ENCODE measurements around the gene ERBB2.
"Not testable (repeated sequence)": the region's sequence is repeated elsewhere in the genome, so short reads cannot be mapped to it uniquely, and the experiment has no call there.

The ERBB2 gene

GRCh38 chr17:39717660-39718059 is 17.8 kb downstream of the ERBB2 start:
- peaks cover 7% of the 10 kb centered on the region; the same call in 1 of the 2 replicates for H3K27me3 ChIP-seq
- DNase-seq: no peak
- no peak overlapping the region for H3K4me3 ChIP-seq (ENCODE audit: low read depth, low read length)
- H3K4me1 ChIP-seq: no peaks in the 10 kb centered on the region
- no peaks in the 10 kb centered on the region for H3K9me3 ChIP-seq
- no peak for TF ChIP-seq CTCF (IDR thresholded peaks at IDR 0.05; ENCODE audit: low read depth, low read length)
- H3K36me3 ChIP-seq: no peaks in the 10 kb centered on the region

GRCh38 chr17:39719563-39720355 is 19.9 kb downstream of the ERBB2 start:
- H3K27me3 ChIP-seq: 0 out of 2 replicates have a peak, but pooled peaks cover 7% of the 10 kb centered on the region
- no peaks in the 10 kb centered on the region for H3K36me3 ChIP-seq
- no peak for TF ChIP-seq CTCF (IDR thresholded peaks at IDR 0.05; ENCODE audit: low read depth, low read length)
- DNase-seq: no peak
- no peaks in the 10 kb centered on the region for H3K9me3 ChIP-seq
- no peak overlapping the region for H3K4me3 ChIP-seq (ENCODE audit: low read depth, low read length)
- H3K4me1 ChIP-seq: no peaks in the 10 kb centered on the region

GRCh38 chr17:39722104-39722503 is 22.2 kb downstream of the ERBB2 start:
- Histone ChIP-seq H3K4me1 (no peaks in the 10 kb centered on the region), H3K4me3 (ENCODE audit: low read depth, low read length) (no peak overlapping the region), H3K9me3 (no peaks in the 10 kb centered on the region), H3K36me3 (no peaks in the 10 kb centered on the region), H3K27me3 (0 out of 2 replicates have a peak, but pooled peaks cover 3% of the 10 kb centered on the region)
- TF ChIP-seq CTCF (IDR thresholded peaks at IDR 0.05; ENCODE audit: low read depth, low read length): no peak
- DNase-seq: no peak

- Histone ChIP-seq H3K4me3 (ENCODE audit: low read depth, low read length) (no peak overlapping the region), H3K9me3 (no peaks in the 10 kb centered on the region), H3K36me3 (no peaks in the 10 kb centered on the region), H3K27me3 (no peaks in the 10 kb centered on the region), H3K4me1 (no peaks in the 10 kb centered on the region)
- no peak for TF ChIP-seq CTCF (IDR thresholded peaks at IDR 0.05; ENCODE audit: low read depth, low read length)
- DNase-seq: no peak
Measured at GRCh38 chr17:39722965-39723848, 23.3 kb downstream of the ERBB2 start.

- Histone ChIP-seq H3K36me3 (no peaks in the 10 kb centered on the region), H3K9me3 (no peaks in the 10 kb centered on the region)
- no peak for TF ChIP-seq CTCF (IDR thresholded peaks at IDR 0.05; ENCODE audit: low read depth, low read length)
Measured at GRCh38 chr17:39724731-39725130, 24.9 kb downstream of the ERBB2 start.

GRCh38 chr17:39725923-39726322 is 26.1 kb downstream of the ERBB2 start:
- H3K9me3 ChIP-seq; H3K4me3 ChIP-seq (ENCODE audit: low read depth, low read length); H3K4me1 ChIP-seq; DNase-seq; H3K36me3 ChIP-seq; H3K27me3 ChIP-seq: not testable (repeated sequence)

More at GRCh38 chr17:39724731-39725130, 24.9 kb downstream of the ERBB2 start:
- Histone ChIP-seq H3K4me3 (ENCODE audit: low read depth, low read length) (no peak overlapping the region), H3K4me1 (no peaks in the 10 kb centered on the region), H3K27me3 (no peaks in the 10 kb centered on the region)
- no peak for DNase-seq
